ENCODE measurements around the gene KRT74. TPM values are rescaled to one million over a fixed set of nuclear protein-coding genes. Genes with fewer than 3 reads are reported as not detected.

KRT74 gene
- polyA plus RNA-seq, 1 donor (not counting 4 experiments of a cell fraction or from before 2014, with no cell fraction given) = 0.17 TPM

- peaks cover 53% of the 10 kb centered on the region for H3K4me1 ChIP-seq (ENCODE audit: control insufficient read depth, extremely low read depth, insufficient read depth, low read length)
- H3K36me3 ChIP-seq (ENCODE audit: control insufficient read depth in 2 of 2, extremely low read depth in 1 of 2, insufficient read depth in 2 of 2, low read length in 2 of 2) = no peaks in the 10 kb centered on the region
- FAIRE-seq (peak; percentile 81), DNase-seq (ENCODE audit: low read depth, low spot score) (no peak)
- H3K9ac ChIP-seq (ENCODE audit: control insufficient read depth, extremely low read depth, insufficient read depth, low read length) = peak overlapping the region; percentile 65
- no peak overlapping the region for H2AFZ ChIP-seq (ENCODE audit: control insufficient read depth, low read length)
- dilution Hi-C loops (cut with MboI; ENCODE audit: extremely low pct_ligation_motif_present, low sequenced_read_pairs) = no loop called here
- peaks cover 2% of the 10 kb centered on the region for H3K9me1 ChIP-seq (ENCODE audit: control insufficient read depth, extremely low read depth, insufficient read depth, low read length)
- no peaks in the 10 kb centered on the region for H4K20me1 ChIP-seq (ENCODE audit: control insufficient read depth, extremely low read depth, insufficient read depth, low read length)
- H3K27ac ChIP-seq (ENCODE audit: control insufficient read depth, insufficient read depth, low read length) = peak overlapping the region; percentile 90
- H3K9me3 ChIP-seq (ENCODE audit: control insufficient read depth, low read depth, low read length) = no peaks in the 10 kb centered on the region
- H3K4me2 ChIP-seq (ENCODE audit: control insufficient read depth, extremely low read depth, insufficient read depth, low read depth, low read length) = peak overlapping the region; percentile 81
- TF ChIP-seq CTCF (optimal IDR thresholded peaks at IDR 0.05 in 1 of 3, IDR thresholded peaks at IDR 0.05 in 1 of 3, conservative IDR thresholded peaks at IDR 0.05 in 1 of 3; ENCODE audit: extremely low read depth in 1 of 3, insufficient read depth in 2 of 3, low read length in 3 of 3) (no peak), EZH2 (IDR thresholded peaks at IDR 0.05; ENCODE audit: low read length) (no peak)
- H3K79me2 ChIP-seq (ENCODE audit: control insufficient read depth, insufficient read depth, low read length) = no peaks in the 10 kb centered on the region
- H3K27me3 ChIP-seq (ENCODE audit: control insufficient read depth, extremely low read depth, insufficient read depth, low read length) = no peaks in the 10 kb centered on the region
- H3K4me3 ChIP-seq (ENCODE audit: control insufficient read depth in 2 of 3, extremely low read depth in 1 of 3, insufficient read depth in 2 of 3, low read depth in 1 of 3, low read length in 3 of 3) = peak overlapping the region in 2 of 3 experiments; percentile 7 to 51
Measured at GRCh38 chr12:52580496-52580895, 6.9 kb upstream of the KRT74 start.

- DNase-seq (ENCODE audit: low read depth, low spot score) (peak; percentile 53), FAIRE-seq (peak; percentile 93)
- Histone ChIP-seq H3K9me3 (ENCODE audit: control insufficient read depth, low read depth, low read length) (no peaks in the 10 kb centered on the region), H2AFZ (ENCODE audit: control insufficient read depth, low read length) (peak overlapping the region; percentile 34), H3K27ac (ENCODE audit: control insufficient read depth, insufficient read depth, low read length) (peak overlapping the region; percentile 90), H3K27me3 (ENCODE audit: control insufficient read depth, extremely low read depth, insufficient read depth, low read length) (no peaks in the 10 kb centered on the region), H3K4me2 (ENCODE audit: control insufficient read depth, extremely low read depth, insufficient read depth, low read depth, low read length) (peak overlapping the region; percentile 81), H3K9me1 (ENCODE audit: control insufficient read depth, extremely low read depth, insufficient read depth, low read length) (peaks cover 2% of the 10 kb centered on the region), H3K4me3 (ENCODE audit: control insufficient read depth in 2 of 3, extremely low read depth in 1 of 3, insufficient read depth in 2 of 3, low read depth in 1 of 3, low read length in 3 of 3) (peak overlapping the region in 2 of 3 experiments; percentile 44 to 51), H4K20me1 (ENCODE audit: control insufficient read depth, extremely low read depth, insufficient read depth, low read length) (no peaks in the 10 kb centered on the region), H3K36me3 (ENCODE audit: control insufficient read depth in 2 of 2, extremely low read depth in 1 of 2, insufficient read depth in 2 of 2, low read length in 2 of 2) (no peaks in the 10 kb centered on the region), H3K79me2 (ENCODE audit: control insufficient read depth, insufficient read depth, low read length) (no peaks in the 10 kb centered on the region), H3K4me1 (ENCODE audit: control insufficient read depth, extremely low read depth, insufficient read depth, low read length) (peaks cover 53% of the 10 kb centered on the region), H3K9ac (ENCODE audit: control insufficient read depth, extremely low read depth, insufficient read depth, low read length) (peak overlapping the region; percentile 65)
- TF ChIP-seq CTCF (optimal IDR thresholded peaks at IDR 0.05 in 1 of 3, IDR thresholded peaks at IDR 0.05 in 1 of 3, conservative IDR thresholded peaks at IDR 0.05 in 1 of 3; ENCODE audit: extremely low read depth in 1 of 3, insufficient read depth in 2 of 3, low read length in 3 of 3) (no peak), EZH2 (IDR thresholded peaks at IDR 0.05; ENCODE audit: low read length) (no peak)
- dilution Hi-C loops (cut with MboI; ENCODE audit: extremely low pct_ligation_motif_present, low sequenced_read_pairs) = no loop called here
Measured at GRCh38 chr12:52579468-52580465, 6.1 kb upstream of the KRT74 start.
